VCaP (cell line): Measurements from ENCODE around the gene NETO2.
"Not testable (repeated sequence)": the region's sequence is repeated elsewhere in the genome, so short reads cannot be mapped to it uniquely, and the experiment has no call there.

Source experiments
- H3K27ac ChIP-seq: fragments of 450-650 bp; 2 replicates; pipeline ENCODE4 v1.5.1; 2017
- CTCF ChIP-seq: fragments of 450-650 bp; conservative IDR thresholded peaks from 2 replicates; pipeline ENCODE4 v1.5.1; 2017; ENCODE audit warnings: mild to moderate bottlenecking, moderate library complexity

Gene NETO2

GRCh38 chr16:47160422-47160821, 16.7 kb upstream of the NETO2 start:
- TF ChIP-seq CTCF: no peak
- no peak overlapping the region for H3K27ac ChIP-seq

DNA sequence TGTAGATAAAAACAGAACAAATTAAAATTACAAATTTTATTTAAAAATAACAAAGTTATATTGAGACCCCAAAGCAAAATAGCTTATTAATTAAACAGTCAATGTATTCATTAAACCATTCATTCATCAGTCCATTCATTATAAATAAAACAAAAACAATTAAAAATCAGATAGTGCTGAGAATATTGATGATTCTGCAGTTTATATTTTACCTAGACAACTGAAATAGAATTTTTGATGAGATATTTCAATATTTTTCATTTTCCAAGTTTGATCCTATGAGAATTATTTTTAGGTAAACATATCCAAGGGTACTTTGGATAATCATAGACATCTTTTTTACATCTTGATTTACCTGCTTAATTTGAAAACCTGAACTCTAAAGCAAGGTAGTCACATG, 15.2 kb upstream of the NETO2 start:
- H3K27ac ChIP-seq: no peak overlapping the region
- TF ChIP-seq CTCF: no peak

DNA sequence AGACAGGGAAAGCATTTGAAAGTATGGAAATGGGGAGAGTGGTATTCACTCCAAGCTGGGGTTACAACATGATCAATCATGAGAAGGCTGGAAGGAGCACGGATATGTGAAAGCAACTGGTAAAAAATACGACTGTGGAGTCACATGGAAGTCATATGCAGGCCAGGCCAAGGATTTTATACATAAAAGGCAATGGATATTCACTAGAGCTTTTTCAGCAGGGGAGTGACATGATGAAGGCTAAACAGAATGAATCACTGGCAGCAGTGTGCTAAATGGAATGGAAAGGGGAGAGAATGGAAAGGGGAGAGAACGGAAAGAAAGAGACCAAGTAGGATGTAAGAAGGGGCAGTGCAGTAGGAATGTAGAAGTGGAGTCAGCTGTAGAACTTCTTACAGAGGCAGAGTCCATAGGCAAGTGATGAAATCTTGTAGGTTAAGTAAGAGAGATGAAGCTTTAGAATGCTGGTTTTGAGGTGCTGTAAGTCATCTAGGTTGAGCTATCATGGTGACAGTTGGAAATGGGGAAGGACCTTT, 13.0 kb upstream of the NETO2 start:
- H3K27ac ChIP-seq: no peak overlapping the region
- TF ChIP-seq CTCF: no peak

DNA sequence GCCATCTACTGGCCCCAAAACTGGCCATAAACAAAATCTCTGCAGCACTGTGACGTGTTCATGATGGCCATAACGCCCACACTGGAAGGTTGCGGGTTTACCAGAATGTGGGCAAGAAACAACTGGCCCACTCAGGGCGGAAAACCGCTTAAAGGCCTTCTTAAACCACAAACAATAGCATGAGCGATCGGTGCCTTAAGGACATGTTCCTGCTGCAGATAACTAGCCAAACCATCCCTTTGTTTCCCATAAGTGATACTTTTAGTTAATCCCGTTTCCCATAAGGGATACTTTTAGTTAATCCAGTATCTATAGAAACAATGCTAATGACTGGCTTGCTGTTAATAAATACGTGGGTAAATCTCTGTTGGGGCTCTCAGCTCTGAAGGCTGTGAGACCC, 8.8 kb upstream of the NETO2 start:
- not testable (repeated sequence) for H3K27ac ChIP-seq

DNA sequence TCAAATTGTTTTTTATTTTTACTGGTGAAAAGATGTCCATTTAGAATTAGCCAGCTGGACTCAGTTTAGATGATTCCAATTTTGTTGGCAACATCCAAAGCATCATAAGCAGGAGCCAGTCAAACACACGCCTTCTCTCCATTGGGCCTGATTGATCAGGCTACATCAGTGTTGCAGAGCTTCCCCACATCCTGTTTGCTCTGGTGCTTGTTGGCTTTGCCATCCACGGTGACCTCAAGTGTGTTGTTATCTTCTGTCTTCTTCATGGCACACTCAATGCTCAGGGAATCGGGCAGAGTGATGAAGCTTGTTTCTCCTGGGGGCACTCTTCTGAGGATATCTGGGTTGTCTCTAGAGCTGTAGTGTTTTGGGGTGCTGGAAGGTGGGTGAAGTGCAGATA, 6.3 kb upstream of the NETO2 start:
- no peak overlapping the region for H3K27ac ChIP-seq
- TF ChIP-seq CTCF: no peak

DNA sequence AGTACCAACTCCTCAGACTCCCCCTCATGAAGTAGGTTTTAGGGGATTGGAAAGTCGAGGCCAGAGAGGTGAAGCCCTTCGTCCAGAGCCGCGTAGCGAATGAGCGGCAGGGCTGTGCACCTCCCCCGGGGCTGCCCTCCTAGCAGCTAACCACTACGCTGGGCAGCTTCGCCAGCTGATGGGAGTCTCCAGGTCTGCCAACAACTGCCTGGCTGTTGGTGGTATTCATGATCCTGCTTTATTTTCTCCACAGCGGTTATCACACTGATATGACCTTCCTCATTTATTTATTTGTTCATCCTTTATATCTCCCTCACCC, 773 bp upstream of the NETO2 start:
- peak overlapping the region; percentile 79; the same call in 1 of the 2 replicates for H3K27ac ChIP-seq
- TF ChIP-seq CTCF: 0 out of 2 replicates have a peak, but pooled peaks have one; percentile 17

GRCh38 chr16:47142821-47143676, 696 bp downstream of the NETO2 start:
- H3K27ac ChIP-seq: peak overlapping the region; percentile 79
- TF ChIP-seq CTCF: peak; percentile 82

DNA sequence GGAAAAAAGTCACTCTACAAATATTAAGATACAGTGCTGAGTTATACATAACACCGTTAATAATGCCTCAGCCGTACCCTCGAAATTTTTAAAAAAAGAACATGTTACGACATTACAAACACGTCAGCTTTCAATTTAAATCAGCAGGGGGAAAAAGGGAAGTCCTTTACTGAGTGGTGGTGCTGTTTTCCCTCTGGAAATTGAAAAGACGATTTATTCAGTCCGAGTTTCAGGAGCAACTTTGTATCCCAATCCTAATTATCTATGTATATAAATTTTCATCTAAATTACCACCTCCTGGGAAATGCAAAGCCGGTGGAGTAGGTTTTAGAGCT, 1.3 kb downstream of the NETO2 start:
- TF ChIP-seq CTCF: no peak
- H3K27ac ChIP-seq: peak overlapping the region; percentile 79
